MM.1S (cell line): ENCODE data around the gene CPA1.

Experiments
- EZH2 ChIP-seq: fragments of 300-600 bp; sonication (generic); optimal IDR thresholded peaks from 2 replicates; pipeline ENCODE3; 2017; ENCODE audit warnings: low read depth, mild to moderate bottlenecking, antibody characterized with exemption, low read length, mixed read lengths
- EZH2phosphoT487 ChIP-seq: fragments of 300-600 bp; sonication (generic); IDR thresholded peaks from 2 replicates; pipeline ENCODE4 v1.6.1; 2018; ENCODE audit warnings: antibody characterized with exemption, low read length
- TF ChIP-seq, protein P1 (sequence below): fragments of 300-600 bp; sonication (generic); IDR thresholded peaks from 2 replicates; pipeline ENCODE4 v1.5.1; 2016; ENCODE audit warnings: antibody characterized with exemption, low read length, mixed read lengths

DNA sequence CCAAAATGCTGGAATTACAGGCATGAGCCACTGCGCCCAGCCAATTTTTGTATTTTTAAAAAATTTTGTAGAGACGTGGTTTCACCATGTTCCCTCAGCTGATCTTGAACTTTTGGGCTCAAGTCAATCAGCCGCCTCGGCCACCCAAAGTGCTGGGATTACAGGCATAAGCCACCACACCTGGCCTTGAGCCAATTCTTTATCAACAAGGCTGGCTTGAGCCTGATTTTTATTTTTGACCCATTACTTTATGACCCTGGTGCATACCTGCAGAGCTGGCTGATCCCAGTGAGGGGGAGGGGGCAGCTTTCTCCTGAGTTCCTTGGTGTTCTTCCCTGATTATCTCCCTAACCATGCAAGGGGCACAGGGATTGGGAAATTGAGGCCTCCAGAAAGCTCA is 15.8 kb upstream of the CPA1 start:
- TF ChIP-seq EZH2 = no peak
- TF ChIP-seq, protein P1, sequence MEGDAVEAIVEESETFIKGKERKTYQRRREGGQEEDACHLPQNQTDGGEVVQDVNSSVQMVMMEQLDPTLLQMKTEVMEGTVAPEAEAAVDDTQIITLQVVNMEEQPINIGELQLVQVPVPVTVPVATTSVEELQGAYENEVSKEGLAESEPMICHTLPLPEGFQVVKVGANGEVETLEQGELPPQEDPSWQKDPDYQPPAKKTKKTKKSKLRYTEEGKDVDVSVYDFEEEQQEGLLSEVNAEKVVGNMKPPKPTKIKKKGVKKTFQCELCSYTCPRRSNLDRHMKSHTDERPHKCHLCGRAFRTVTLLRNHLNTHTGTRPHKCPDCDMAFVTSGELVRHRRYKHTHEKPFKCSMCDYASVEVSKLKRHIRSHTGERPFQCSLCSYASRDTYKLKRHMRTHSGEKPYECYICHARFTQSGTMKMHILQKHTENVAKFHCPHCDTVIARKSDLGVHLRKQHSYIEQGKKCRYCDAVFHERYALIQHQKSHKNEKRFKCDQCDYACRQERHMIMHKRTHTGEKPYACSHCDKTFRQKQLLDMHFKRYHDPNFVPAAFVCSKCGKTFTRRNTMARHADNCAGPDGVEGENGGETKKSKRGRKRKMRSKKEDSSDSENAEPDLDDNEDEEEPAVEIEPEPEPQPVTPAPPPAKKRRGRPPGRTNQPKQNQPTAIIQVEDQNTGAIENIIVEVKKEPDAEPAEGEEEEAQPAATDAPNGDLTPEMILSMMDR = no peak
- no peak for TF ChIP-seq EZH2phosphoT487
